Activated T-cell treated with anti-CD3 and anti-CD28 coated beads, Interleukin-2, amount 50 U/mL, for 24 hours (primary cell): ENCODE results near the gene NECTIN4.
"Not testable (repeated sequence)": the region's sequence is repeated elsewhere in the genome, so short reads cannot be mapped to it uniquely, and the experiment has no call there.

ENCODE experiments used
- DNase-seq: peaks from one replicate; pipeline ENCODE4 v3.0.0-alpha.2; 2020
- H3K27ac Mint-ChIP-seq: 2 replicates; pipeline ENCODE4 v1.8.0; 2020; ENCODE audit warnings: mild to moderate bottlenecking, mixed read lengths
- H3K27me3 Mint-ChIP-seq: 2 replicates; pipeline ENCODE4 v1.8.0; 2020; ENCODE audit warnings: mixed read lengths
- H3K36me3 Mint-ChIP-seq: 2 replicates; pipeline ENCODE4 v1.8.0; 2020; ENCODE audit warnings: low read depth, mixed read lengths
- H3K4me1 Mint-ChIP-seq: 2 replicates; pipeline ENCODE4 v1.8.0; 2020; ENCODE audit warnings: low read depth, mixed read lengths
- H3K4me3 Mint-ChIP-seq: 2 replicates; pipeline ENCODE4 v1.8.0; 2020; ENCODE audit warnings: mild to moderate bottlenecking, moderate library complexity, mixed read lengths
- H3K9me3 Mint-ChIP-seq: 2 replicates; pipeline ENCODE4 v1.8.0; 2020; ENCODE audit warnings: mixed read lengths

Gene NECTIN4

DNA sequence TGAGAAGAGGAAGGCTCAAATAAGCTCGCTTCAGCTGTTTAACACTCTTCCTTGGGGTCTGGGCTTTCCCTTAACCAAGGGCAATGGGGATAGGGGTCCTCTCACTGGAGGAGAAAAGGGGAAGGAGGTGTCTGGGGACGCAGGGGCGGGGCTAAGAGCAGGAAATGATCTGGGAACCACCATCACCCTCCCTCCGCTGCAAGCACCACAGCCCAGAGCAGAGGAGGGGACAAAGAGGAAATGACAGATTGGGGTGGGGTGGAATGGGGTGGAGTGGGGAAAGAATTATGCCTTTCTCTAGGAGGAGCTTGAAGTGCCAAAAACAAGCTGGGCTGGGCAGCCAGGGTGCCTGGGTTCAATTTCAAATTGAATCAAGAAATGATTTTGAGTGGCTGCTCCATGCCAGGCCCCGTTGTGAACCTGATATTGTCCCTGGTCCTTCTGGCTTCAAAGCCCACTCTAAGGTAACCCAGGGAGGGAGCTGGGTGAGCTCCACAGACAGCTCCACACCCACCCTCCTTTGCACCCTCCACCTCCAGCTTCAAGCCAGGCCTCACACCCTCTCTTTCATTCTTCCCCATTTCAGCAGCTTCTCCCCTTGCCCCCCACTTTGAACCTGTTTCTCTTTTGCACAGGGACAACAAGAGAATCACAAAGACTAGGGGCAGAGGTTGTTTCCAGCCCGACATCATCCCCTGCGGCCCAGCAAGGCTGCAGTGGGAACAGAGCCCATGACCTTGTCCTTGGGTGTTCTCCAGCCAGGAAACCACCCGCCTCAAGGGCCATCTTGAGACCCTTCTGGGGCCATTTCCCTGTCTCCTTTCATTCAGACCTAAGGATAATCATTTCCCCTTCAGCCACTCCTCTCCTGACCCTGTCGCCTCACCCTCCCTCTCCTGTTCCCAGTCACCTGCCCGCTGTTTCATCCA lies 20.8 kb downstream of the NECTIN4 start:
- DNase-seq = peak; percentile 81

GRCh38 chr1:161066694-161067093 lies 22.7 kb downstream of the NECTIN4 start:
- no peak for DNase-seq
- peaks cover 69% of the 10 kb centered on the region for H3K36me3 Mint-ChIP-seq
- peaks cover 77% of the 10 kb centered on the region for H3K4me1 Mint-ChIP-seq
- H3K27ac Mint-ChIP-seq = peak overlapping the region; percentile 98
- peak overlapping the region; percentile 99 for H3K4me3 Mint-ChIP-seq
- no peaks in the 10 kb centered on the region for H3K27me3 Mint-ChIP-seq
- H3K9me3 Mint-ChIP-seq = peaks cover 2% of the 10 kb centered on the region

More for the DNA sequence above, 20.8 kb downstream of the NECTIN4 start:
- H3K4me1 Mint-ChIP-seq = peaks cover 67% of the 10 kb centered on the region
- peak overlapping the region; percentile 98 for H3K27ac Mint-ChIP-seq
- no peaks in the 10 kb centered on the region for H3K27me3 Mint-ChIP-seq
- H3K36me3 Mint-ChIP-seq = peaks cover 52% of the 10 kb centered on the region
- H3K9me3 Mint-ChIP-seq = peaks cover 2% of the 10 kb centered on the region
- peak overlapping the region; percentile 99 for H3K4me3 Mint-ChIP-seq

DNA sequence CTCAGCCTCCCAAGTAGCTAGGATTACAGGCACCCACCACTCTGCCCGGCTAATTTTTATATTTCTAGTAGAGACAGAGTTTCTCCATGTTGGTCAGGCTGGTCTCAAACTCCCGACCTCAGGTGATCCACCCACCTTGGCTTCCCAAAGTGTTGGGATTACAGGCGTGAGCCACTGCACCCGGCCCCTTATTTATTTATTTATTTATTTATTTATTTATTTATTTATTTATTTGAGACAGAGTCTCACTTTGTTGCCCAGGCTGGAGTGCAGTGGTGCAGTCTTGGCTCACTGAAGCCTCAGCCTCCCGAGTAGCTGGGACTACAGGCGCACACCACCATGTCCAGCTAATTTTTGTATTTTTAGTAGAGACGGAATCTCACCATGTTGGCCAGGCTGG lies 23.7 kb downstream of the NECTIN4 start:
- not testable (repeated sequence) for H3K9me3 Mint-ChIP-seq, DNase-seq, H3K27me3 Mint-ChIP-seq
- Mint-ChIP-seq H3K27ac (peak overlapping the region; percentile 98), H3K4me3 (peak overlapping the region; percentile 20), H3K4me1 (peaks cover 74% of the 10 kb centered on the region), H3K36me3 (peaks cover 76% of the 10 kb centered on the region)

DNA sequence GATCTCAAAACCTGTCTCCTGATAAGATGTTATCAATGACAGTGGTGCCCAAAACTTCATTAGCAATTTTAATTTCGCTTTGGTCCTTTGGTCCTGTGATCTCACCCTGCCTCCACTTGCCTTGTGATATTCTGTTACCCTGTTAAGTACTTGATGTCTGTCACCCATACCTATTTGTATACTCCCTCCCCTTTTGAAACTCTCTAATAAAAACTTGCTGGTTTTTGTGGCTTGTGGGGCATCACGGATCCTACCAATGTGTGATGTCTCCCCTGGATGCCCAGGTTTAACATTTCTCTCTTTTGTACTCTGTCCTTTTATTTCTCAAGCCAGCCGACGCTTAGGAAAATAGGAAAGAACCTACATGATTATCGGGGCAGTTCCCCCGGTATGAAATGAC lies 25.4 kb downstream of the NECTIN4 start:
- not testable (repeated sequence) for DNase-seq, H3K9me3 Mint-ChIP-seq, H3K27me3 Mint-ChIP-seq
- peak overlapping the region; percentile 58 for H3K4me3 Mint-ChIP-seq
- peak overlapping the region; percentile 93 for H3K27ac Mint-ChIP-seq
- peaks cover 86% of the 10 kb centered on the region for H3K36me3 Mint-ChIP-seq
- peaks cover 81% of the 10 kb centered on the region for H3K4me1 Mint-ChIP-seq

- peak overlapping the region; percentile 85 for H3K27ac Mint-ChIP-seq
- DNase-seq = no peak
- H3K36me3 Mint-ChIP-seq = peaks cover 81% of the 10 kb centered on the region
- peaks cover 69% of the 10 kb centered on the region for H3K4me1 Mint-ChIP-seq
- H3K9me3 Mint-ChIP-seq = no peaks in the 10 kb centered on the region
- no peak overlapping the region for H3K4me3 Mint-ChIP-seq
- H3K27me3 Mint-ChIP-seq = no peaks in the 10 kb centered on the region
These were observed 27.9 kb downstream of the NECTIN4 start for GRCh38 chr1:161061419-161061818.

GRCh38 chr1:161059293-161059692 lies 30.1 kb downstream of the NECTIN4 start:
- Mint-ChIP-seq H3K36me3 (peaks cover 82% of the 10 kb centered on the region), H3K4me3 (peak overlapping the region; percentile 20), H3K9me3 (no peaks in the 10 kb centered on the region), H3K27ac (peak overlapping the region; percentile 91), H3K4me1 (peaks cover 60% of the 10 kb centered on the region), H3K27me3 (no peaks in the 10 kb centered on the region)
- DNase-seq = no peak

DNA sequence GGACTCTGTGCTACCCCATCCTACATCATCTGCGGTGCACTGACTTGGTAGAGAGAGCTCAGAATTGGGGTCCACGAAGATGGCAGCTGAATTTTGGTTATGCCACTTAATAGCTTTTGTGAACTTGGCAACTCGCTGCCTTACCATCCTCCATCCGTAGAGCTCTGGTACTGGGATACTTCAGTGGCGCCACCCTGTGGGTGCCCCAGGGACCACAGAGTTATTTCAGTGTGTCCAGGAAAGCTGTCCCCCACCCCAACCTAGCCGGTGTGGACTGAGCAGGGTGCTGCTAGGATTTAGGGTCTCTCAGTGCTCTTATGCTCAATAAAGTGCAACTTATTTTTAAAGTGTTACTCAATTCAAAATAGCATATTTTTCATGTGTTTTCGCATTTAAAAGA lies 34.6 kb downstream of the NECTIN4 start:
- no peak overlapping the region for H3K4me3 Mint-ChIP-seq
- peak overlapping the region; percentile 59 for H3K27ac Mint-ChIP-seq
- no peaks in the 10 kb centered on the region for H3K9me3 Mint-ChIP-seq
- H3K27me3 Mint-ChIP-seq = no peaks in the 10 kb centered on the region
- H3K36me3 Mint-ChIP-seq = peaks cover 87% of the 10 kb centered on the region
- H3K4me1 Mint-ChIP-seq = peaks cover 24% of the 10 kb centered on the region
- DNase-seq = no peak

DNA sequence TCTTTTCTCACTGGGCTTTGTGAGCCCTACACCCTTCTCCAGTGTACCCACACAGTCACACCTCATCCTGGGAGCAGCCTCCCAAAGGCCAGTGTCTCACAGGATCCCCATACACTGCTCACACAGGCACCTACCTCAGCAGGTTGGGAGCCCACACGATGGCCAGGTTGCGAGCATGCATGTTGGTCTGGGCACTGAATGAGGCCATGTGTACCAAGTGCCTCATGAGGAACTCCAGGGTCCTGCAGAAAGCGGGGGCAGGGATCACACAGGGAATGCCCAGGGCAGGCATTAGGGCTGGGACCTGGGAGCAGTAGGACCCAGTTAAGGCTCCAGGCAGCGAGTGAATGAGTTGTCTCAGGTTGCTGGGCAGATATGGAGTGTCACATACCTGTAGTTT lies 35.1 kb downstream of the NECTIN4 start:
- peaks cover 87% of the 10 kb centered on the region for H3K36me3 Mint-ChIP-seq
- peak overlapping the region; percentile 59 for H3K27ac Mint-ChIP-seq
- no peaks in the 10 kb centered on the region for H3K9me3 Mint-ChIP-seq

GRCh38 chr1:161052899-161053298 lies 36.5 kb downstream of the NECTIN4 start:
- peak overlapping the region; percentile 61 for H3K27ac Mint-ChIP-seq
- no peak overlapping the region for H3K4me3 Mint-ChIP-seq
- no peak for DNase-seq
- no peaks in the 10 kb centered on the region for H3K27me3 Mint-ChIP-seq
- peaks cover 95% of the 10 kb centered on the region for H3K36me3 Mint-ChIP-seq
- peaks cover 17% of the 10 kb centered on the region for H3K4me1 Mint-ChIP-seq
- no peaks in the 10 kb centered on the region for H3K9me3 Mint-ChIP-seq

More for the DNA sequence above, 35.1 kb downstream of the NECTIN4 start:
- Mint-ChIP-seq H3K4me1 (peaks cover 18% of the 10 kb centered on the region), H3K4me3 (no peak overlapping the region), H3K27me3 (no peaks in the 10 kb centered on the region)
- no peak for DNase-seq

DNA sequence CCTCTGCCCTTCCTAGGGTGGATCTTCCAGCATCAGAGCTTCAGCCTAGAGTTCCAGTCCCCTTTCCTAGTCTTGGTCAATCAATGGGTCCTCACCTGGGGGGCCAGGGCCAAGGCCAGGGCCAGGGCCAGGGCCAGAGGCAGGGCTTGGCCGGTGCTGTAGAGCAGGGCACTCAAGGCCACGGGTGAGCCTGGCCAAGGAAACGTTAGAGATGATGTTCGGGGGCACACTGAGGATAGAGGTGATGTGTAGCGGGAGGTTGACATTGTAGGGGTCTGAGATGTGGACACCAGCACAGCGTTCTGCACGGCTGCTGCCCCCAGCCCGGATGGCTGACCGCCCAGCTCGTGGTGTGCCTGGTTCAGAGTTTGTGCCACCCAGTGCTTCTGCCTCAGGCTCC lies 38.1 kb downstream of the NECTIN4 start:
- no peaks in the 10 kb centered on the region for H3K9me3 Mint-ChIP-seq
- H3K4me3 Mint-ChIP-seq = no peak overlapping the region
- peaks cover 94% of the 10 kb centered on the region for H3K36me3 Mint-ChIP-seq
- H3K27ac Mint-ChIP-seq = peak overlapping the region; percentile 44
- DNase-seq = no peak
- H3K27me3 Mint-ChIP-seq = no peaks in the 10 kb centered on the region
- peaks cover 18% of the 10 kb centered on the region for H3K4me1 Mint-ChIP-seq

DNA sequence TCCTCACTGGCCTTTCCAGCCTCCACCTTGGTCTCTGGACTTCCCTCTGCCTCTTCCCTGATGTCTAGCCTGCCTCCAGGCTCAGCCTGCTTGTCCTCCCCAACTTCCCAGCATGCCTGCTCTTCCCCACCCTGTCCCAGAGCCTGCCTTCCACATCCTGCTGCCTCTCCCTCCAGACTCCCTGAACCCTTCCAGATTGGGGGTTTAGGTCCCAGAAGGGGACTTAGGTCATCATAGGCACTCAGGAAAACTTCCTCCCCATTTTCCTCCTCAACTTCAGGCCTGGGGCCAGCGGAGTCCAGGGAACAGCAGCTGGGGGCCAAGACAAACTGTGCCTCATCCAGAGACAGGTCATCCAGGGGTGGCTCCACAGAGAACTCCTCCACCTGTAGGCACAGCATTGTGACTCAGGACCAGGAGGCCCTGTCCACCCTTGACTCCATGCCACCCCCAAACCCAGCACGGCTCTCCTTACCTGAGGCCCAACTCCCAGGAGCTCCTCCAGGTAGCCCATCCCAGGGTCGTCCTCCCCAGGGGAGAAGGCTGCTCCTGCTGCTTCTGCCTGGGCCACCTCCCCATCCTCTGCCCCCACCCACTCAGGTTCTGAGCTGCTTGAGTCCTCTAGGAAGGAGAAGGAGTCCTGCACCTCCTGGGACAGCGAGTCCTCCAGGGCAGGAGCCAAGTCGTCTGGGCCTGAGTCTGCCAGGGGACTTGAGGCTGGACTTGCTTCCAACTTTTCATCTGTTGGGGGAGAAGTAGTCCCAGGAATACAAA lies 40.2 kb downstream of the NECTIN4 start:
- Mint-ChIP-seq H3K9me3 (no peaks in the 10 kb centered on the region), H3K27ac (peak overlapping the region; percentile 66), H3K4me1 (peaks cover 25% of the 10 kb centered on the region), H3K4me3 (no peak overlapping the region), H3K27me3 (no peaks in the 10 kb centered on the region), H3K36me3 (peaks cover 95% of the 10 kb centered on the region)
- no peak for DNase-seq

DNA sequence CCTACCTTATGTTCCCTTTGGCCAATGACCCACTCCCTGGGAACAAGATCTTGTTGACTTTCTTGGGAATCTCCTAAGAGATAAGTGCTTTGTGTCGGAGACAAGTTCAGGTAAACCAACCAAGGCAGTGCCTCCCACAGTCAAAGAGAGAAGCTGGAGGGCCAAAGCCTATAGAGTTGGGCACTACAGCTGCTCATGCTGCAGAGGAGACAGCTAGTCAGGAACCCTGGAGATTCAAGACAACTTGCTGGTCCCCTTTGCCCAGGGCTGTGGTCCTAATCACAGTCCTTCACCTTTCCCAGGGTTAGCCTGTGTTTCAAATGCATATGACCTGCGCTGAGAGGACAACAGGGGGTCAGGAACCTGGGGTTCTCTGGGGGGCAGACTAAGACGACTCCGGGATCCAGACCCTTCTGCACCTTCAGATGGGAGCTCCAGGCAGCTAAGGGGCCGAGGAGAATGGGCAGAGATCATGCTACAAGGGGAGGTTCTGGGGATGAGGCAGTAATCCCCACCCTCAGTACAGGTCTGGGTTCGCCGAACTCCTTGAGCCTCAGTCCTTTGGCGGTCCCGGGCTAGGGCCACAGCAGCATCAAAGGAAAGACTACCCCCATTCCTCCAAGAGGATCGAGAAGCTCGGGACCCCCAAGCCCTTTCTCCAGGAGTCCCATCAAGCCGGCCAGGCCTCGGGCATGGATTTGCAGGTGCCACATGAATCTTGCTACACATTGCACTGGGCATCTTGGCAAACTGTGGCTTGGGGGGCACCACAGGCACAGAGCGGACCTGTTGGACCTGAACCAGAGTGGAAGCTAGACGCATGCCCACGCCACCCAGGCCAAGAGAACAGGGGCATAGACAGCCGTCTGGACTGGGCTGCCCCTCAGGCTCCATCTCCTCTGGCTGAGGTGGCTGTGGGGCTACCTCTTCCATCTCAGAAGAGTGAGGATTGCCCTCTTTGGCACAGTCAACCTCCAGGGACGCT lies 41.6 kb downstream of the NECTIN4 start:
- H3K4me3 Mint-ChIP-seq = peak overlapping the region; percentile 88
- peak overlapping the region; percentile 98 for H3K27ac Mint-ChIP-seq
- H3K27me3 Mint-ChIP-seq = no peaks in the 10 kb centered on the region
- H3K4me1 Mint-ChIP-seq = peaks cover 34% of the 10 kb centered on the region
- peaks cover 90% of the 10 kb centered on the region for H3K36me3 Mint-ChIP-seq
- no peak for DNase-seq
- H3K9me3 Mint-ChIP-seq = no peaks in the 10 kb centered on the region

DNA sequence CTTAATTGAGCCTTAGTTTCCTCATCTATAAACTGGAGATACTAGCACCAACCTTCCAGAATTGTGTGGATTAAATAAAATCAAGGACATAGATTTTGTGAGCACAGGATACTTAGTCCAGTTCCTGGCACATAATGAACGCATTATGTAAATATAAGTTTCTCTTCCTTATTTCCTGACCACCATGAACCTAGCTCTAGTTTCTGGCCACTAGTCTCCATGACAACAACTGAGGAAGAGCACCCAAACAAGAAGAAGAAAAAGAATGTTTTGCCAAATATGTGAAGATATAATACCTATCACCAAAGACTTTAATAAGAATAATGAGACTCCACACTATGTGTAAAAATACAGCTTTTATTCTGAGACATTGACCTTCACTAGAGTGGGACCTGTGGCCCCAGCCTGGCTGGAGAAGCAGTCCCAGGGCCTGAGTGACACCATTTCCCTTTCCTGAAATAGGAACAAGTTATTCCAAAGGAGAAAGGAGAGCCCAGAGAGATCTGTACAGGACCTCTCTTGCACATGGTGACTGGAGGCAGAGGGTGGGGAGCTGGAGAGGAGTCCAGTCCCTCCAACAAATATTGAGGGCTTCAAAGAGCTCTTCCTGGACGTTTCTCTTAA lies 42.6 kb downstream of the NECTIN4 start:
- Mint-ChIP-seq H3K9me3 (no peaks in the 10 kb centered on the region), H3K27ac (peak overlapping the region; percentile 98), H3K4me3 (peak overlapping the region; percentile 88), H3K36me3 (peaks cover 91% of the 10 kb centered on the region), H3K27me3 (no peaks in the 10 kb centered on the region), H3K4me1 (peaks cover 36% of the 10 kb centered on the region)
- DNase-seq = no peak
